Mucosa of stomach (tissue), 1 donor: ENCODE results near the gene TRMT112.
A peak's percentile ranks its signal among the peaks of the same experiment; 100 is the strongest.
"Not testable (repeated sequence)": the region's sequence is repeated elsewhere in the genome, so short reads cannot be mapped to it uniquely, and the experiment has no call there.

ENCODE experiments used
- H3K27me3 ChIP-seq: one replicate; pipeline ENCODE4 v1.7.0; 2013; ENCODE audit warnings: mild to moderate bottlenecking, low read length; ENCODE audit not compliant: control insufficient read depth, insufficient read depth
- H3K36me3 ChIP-seq: one replicate; pipeline ENCODE4 v1.7.0; 2013; ENCODE audit warnings: low read length; ENCODE audit not compliant: control insufficient read depth, insufficient read depth
- H3K4me1 ChIP-seq: one replicate; pipeline ENCODE4 v1.7.0; 2013; ENCODE audit warnings: mild to moderate bottlenecking, low read length; ENCODE audit not compliant: control insufficient read depth, insufficient read depth
- H3K4me3 ChIP-seq: one replicate; pipeline ENCODE4 v1.7.0; 2013; ENCODE audit warnings: low read length
- H3K9ac ChIP-seq: one replicate; pipeline ENCODE4 v1.7.0; 2013; ENCODE audit warnings: mild to moderate bottlenecking, low read length, moderate library complexity
- H3K9me3 ChIP-seq: one replicate; pipeline ENCODE4 v1.7.0; 2013; ENCODE audit warnings: mild to moderate bottlenecking, low read length, moderate library complexity; ENCODE audit not compliant: control insufficient read depth
- donor health status: Pancreatic carcinoma.

The TRMT112 gene

GRCh38 chr11:64312947-64313346, 4.4 kb downstream of the TRMT112 start:
- H3K9me3 ChIP-seq: no peaks in the 10 kb centered on the region
- H3K36me3 ChIP-seq: peaks cover 14% of the 10 kb centered on the region
- H3K4me3 ChIP-seq: no peak overlapping the region
- no peak overlapping the region for H3K9ac ChIP-seq
- H3K27me3 ChIP-seq: no peaks in the 10 kb centered on the region
- peaks cover 7% of the 10 kb centered on the region for H3K4me1 ChIP-seq

- not testable (repeated sequence) for H3K27me3 ChIP-seq, H3K9me3 ChIP-seq, H3K36me3 ChIP-seq, H3K9ac ChIP-seq, H3K4me3 ChIP-seq
- peaks cover 25% of the 10 kb centered on the region for H3K4me1 ChIP-seq
Measured at GRCh38 chr11:64307795-64308194, 9.6 kb downstream of the TRMT112 start.

GRCh38 chr11:64306876-64307622, 10.3 kb downstream of the TRMT112 start:
- Histone ChIP-seq H3K9ac (peak overlapping the region; percentile 70), H3K4me1 (peaks cover 25% of the 10 kb centered on the region), H3K9me3 (no peaks in the 10 kb centered on the region), H3K27me3 (no peaks in the 10 kb centered on the region), H3K4me3 (peak overlapping the region; percentile 87), H3K36me3 (no peaks in the 10 kb centered on the region)

GRCh38 chr11:64306563-64306875, 10.8 kb downstream of the TRMT112 start:
- peak overlapping the region; percentile 70 for H3K9ac ChIP-seq
- H3K4me1 ChIP-seq: peaks cover 25% of the 10 kb centered on the region
- H3K4me3 ChIP-seq: peak overlapping the region; percentile 87
- no peaks in the 10 kb centered on the region for H3K9me3 ChIP-seq
- H3K36me3 ChIP-seq: no peaks in the 10 kb centered on the region
- no peaks in the 10 kb centered on the region for H3K27me3 ChIP-seq

- Histone ChIP-seq H3K36me3 (no peaks in the 10 kb centered on the region), H3K4me1 (peaks cover 25% of the 10 kb centered on the region), H3K27me3 (peaks cover 1% of the 10 kb centered on the region), H3K9ac (peak overlapping the region; percentile 70), H3K9me3 (no peaks in the 10 kb centered on the region), H3K4me3 (peak overlapping the region; percentile 87)
Measured at GRCh38 chr11:64305691-64306562, 11.4 kb downstream of the TRMT112 start.

GRCh38 chr11:64305075-64305690, 12.2 kb downstream of the TRMT112 start, which contains the start of gene ESRRA:
ESRRA (plus strand) TSS chr11:64305524; CDS start chr11:64307180, 1,656 bp downstream.
- H3K36me3 ChIP-seq: no peaks in the 10 kb centered on the region
- H3K9me3 ChIP-seq: no peaks in the 10 kb centered on the region
- peaks cover 9% of the 10 kb centered on the region for H3K27me3 ChIP-seq
- peaks cover 33% of the 10 kb centered on the region for H3K4me1 ChIP-seq
- H3K9ac ChIP-seq: peak within 1 kb of the TSS; percentile 82
- peak within 1 kb of the TSS; percentile 87 for H3K4me3 ChIP-seq

- Histone ChIP-seq H3K36me3 (no peaks in the 10 kb centered on the region), H3K9me3 (no peaks in the 10 kb centered on the region), H3K27me3 (peaks cover 16% of the 10 kb centered on the region), H3K9ac (peak overlapping the region; percentile 82), H3K4me3 (peak overlapping the region; percentile 64), H3K4me1 (peaks cover 39% of the 10 kb centered on the region)
Measured at GRCh38 chr11:64304316-64305072, 12.9 kb downstream of the TRMT112 start.

- Histone ChIP-seq H3K9me3 (no peaks in the 10 kb centered on the region), H3K9ac (peak overlapping the region; percentile 82), H3K4me1 (peaks cover 45% of the 10 kb centered on the region), H3K4me3 (peak overlapping the region; percentile 64), H3K27me3 (peaks cover 21% of the 10 kb centered on the region), H3K36me3 (no peaks in the 10 kb centered on the region)
Measured at GRCh38 chr11:64304032-64304315, 13.4 kb downstream of the TRMT112 start.

GRCh38 chr11:64303109-64304031, 14.0 kb downstream of the TRMT112 start:
- Histone ChIP-seq H3K4me3 (no peak overlapping the region), H3K9me3 (no peaks in the 10 kb centered on the region), H3K4me1 (peaks cover 45% of the 10 kb centered on the region), H3K9ac (peak overlapping the region; percentile 82), H3K27me3 (peaks cover 26% of the 10 kb centered on the region), H3K36me3 (no peaks in the 10 kb centered on the region)

GRCh38 chr11:64299847-64300648, 17.3 kb downstream of the TRMT112 start, which contains the start of gene CATSPERZ:
CATSPERZ (plus strand) TSS chr11:64300358; CDS start chr11:64300411, 53 bp downstream.
- H3K27me3 ChIP-seq: peaks cover 60% of the 10 kb centered on the region
- no peak within 1 kb of the TSS for H3K4me3 ChIP-seq
- peak within 1 kb of the TSS; percentile 38 for H3K9ac ChIP-seq

More at GRCh38 chr11:64299847-64300648, 17.3 kb downstream of the TRMT112 start, which contains the start of gene CATSPERZ:
- peaks cover 36% of the 10 kb centered on the region for H3K4me1 ChIP-seq
- no peaks in the 10 kb centered on the region for H3K9me3 ChIP-seq
- no peaks in the 10 kb centered on the region for H3K36me3 ChIP-seq
